Nephron (organoid): ENCODE data around the gene DIAPH3.

ENCODE experiments used
- H3K27ac Mint-ChIP-seq, 3 experiments: 2 replicates each; pipeline ENCODE4 v1.8.0; 2020; ENCODE audit warnings: mixed read lengths in 3 of 3, mild to moderate bottlenecking in 2 of 3, moderate library complexity in 1 of 3
- H3K27me3 Mint-ChIP-seq: 2 replicates; pipeline ENCODE4 v1.8.0; 2021; ENCODE audit warnings: low read depth, mild to moderate bottlenecking, moderate library complexity, mixed read lengths
- H3K36me3 Mint-ChIP-seq: 2 replicates; pipeline ENCODE4 v1.8.0; 2020; ENCODE audit warnings: low read depth, mixed read lengths
- H3K4me1 Mint-ChIP-seq: 2 replicates; pipeline ENCODE4 v1.8.0; 2020; ENCODE audit warnings: mixed read lengths
- H3K4me3 Mint-ChIP-seq, 3 experiments: 2 replicates each; pipeline ENCODE4 v1.8.0; 2020; ENCODE audit warnings: mild to moderate bottlenecking in 3 of 3, mixed read lengths in 3 of 3, moderate library complexity in 2 of 3
- H3K9me3 Mint-ChIP-seq: 2 replicates; pipeline ENCODE4 v1.8.0; 2020; ENCODE audit warnings: mixed read lengths
- CTCF ChIP-seq, 3 experiments: fragments of 200-600 bp; sonication (generic); IDR thresholded peaks; one replicate each; pipeline ENCODE4 v1.5.0; 2021; ENCODE audit warnings: antibody characterized with exemption in 3 of 3; ENCODE audit not compliant: unreplicated experiment in 3 of 3

DIAPH3 gene

GRCh38 chr13:60000976-60001375 is 162.8 kb downstream of the DIAPH3 start:
- TF ChIP-seq CTCF (IDR thresholded peaks at IDR 0.05; ENCODE audit: unreplicated experiment in 3 of 3), result no peak
- no peak overlapping the region for H3K4me3 Mint-ChIP-seq
- H3K9me3 Mint-ChIP-seq, result peaks cover 2% of the 10 kb centered on the region
- H3K4me1 Mint-ChIP-seq, result no peaks in the 10 kb centered on the region
- H3K36me3 Mint-ChIP-seq, result peaks cover 3% of the 10 kb centered on the region
- no peak overlapping the region for H3K27ac Mint-ChIP-seq
- H3K27me3 Mint-ChIP-seq, result no peaks in the 10 kb centered on the region

GRCh38 chr13:60000081-60000480 is 163.6 kb downstream of the DIAPH3 start:
- H3K9me3 Mint-ChIP-seq, result peaks cover 2% of the 10 kb centered on the region
- H3K36me3 Mint-ChIP-seq, result peaks cover 3% of the 10 kb centered on the region
- no peak for TF ChIP-seq CTCF (IDR thresholded peaks at IDR 0.05; ENCODE audit: unreplicated experiment in 3 of 3)
- no peak overlapping the region for H3K27ac Mint-ChIP-seq
- no peak overlapping the region for H3K4me3 Mint-ChIP-seq
- no peaks in the 10 kb centered on the region for H3K4me1 Mint-ChIP-seq
- H3K27me3 Mint-ChIP-seq, result no peaks in the 10 kb centered on the region

- H3K36me3 Mint-ChIP-seq, result peaks cover 3% of the 10 kb centered on the region
- H3K27ac Mint-ChIP-seq, result no peak overlapping the region
- H3K27me3 Mint-ChIP-seq, result no peaks in the 10 kb centered on the region
- H3K4me3 Mint-ChIP-seq, result no peak overlapping the region
- H3K4me1 Mint-ChIP-seq, result no peaks in the 10 kb centered on the region
- no peak for TF ChIP-seq CTCF (IDR thresholded peaks at IDR 0.05; ENCODE audit: unreplicated experiment in 3 of 3)
- peaks cover 2% of the 10 kb centered on the region for H3K9me3 Mint-ChIP-seq
Observed at GRCh38 chr13:59997976-59998375, 165.8 kb downstream of the DIAPH3 start.

- Mint-ChIP-seq H3K9me3 (peaks cover 2% of the 10 kb centered on the region), H3K4me3 (no peak overlapping the region), H3K27ac (no peak overlapping the region), H3K4me1 (no peaks in the 10 kb centered on the region), H3K36me3 (peaks cover 3% of the 10 kb centered on the region), H3K27me3 (no peaks in the 10 kb centered on the region)
- TF ChIP-seq CTCF (IDR thresholded peaks at IDR 0.05; ENCODE audit: unreplicated experiment in 3 of 3), result no peak
Observed at GRCh38 chr13:59996461-59996980, 167.2 kb downstream of the DIAPH3 start.

- H3K4me3 Mint-ChIP-seq, result no peak overlapping the region
- H3K27me3 Mint-ChIP-seq, result no peaks in the 10 kb centered on the region
- no peak for TF ChIP-seq CTCF (IDR thresholded peaks at IDR 0.05; ENCODE audit: unreplicated experiment in 3 of 3)
- H3K9me3 Mint-ChIP-seq, result peaks cover 4% of the 10 kb centered on the region
- no peaks in the 10 kb centered on the region for H3K4me1 Mint-ChIP-seq
- peaks cover 4% of the 10 kb centered on the region for H3K36me3 Mint-ChIP-seq
- peak overlapping the region in 1 of 3 experiments; percentile 25 for H3K27ac Mint-ChIP-seq
Observed at GRCh38 chr13:59991395-59991794, 172.3 kb downstream of the DIAPH3 start.

- H3K9me3 Mint-ChIP-seq, result peaks cover under 1% of the 10 kb centered on the region
- no peaks in the 10 kb centered on the region for H3K27me3 Mint-ChIP-seq
Observed at GRCh38 chr13:59982631-59983382, 180.9 kb downstream of the DIAPH3 start.

More at GRCh38 chr13:59982631-59983382, 180.9 kb downstream of the DIAPH3 start:
- Mint-ChIP-seq H3K4me1 (no peaks in the 10 kb centered on the region), H3K36me3 (peaks cover 1% of the 10 kb centered on the region), H3K4me3 (no peak overlapping the region), H3K27ac (no peak overlapping the region)
- TF ChIP-seq CTCF (IDR thresholded peaks at IDR 0.05; ENCODE audit: unreplicated experiment in 3 of 3), result no peak
